HG02840 (cell line): ENCODE results near the gene AAMP.
"Not testable (repeated sequence)": the region's sequence is repeated elsewhere in the genome, so short reads cannot be mapped to it uniquely, and the experiment has no call there.

Experiments
- ATAC-seq: cut with Tn5 transposase; IDR thresholded peaks from one replicate; pipeline ENCODE4 v1.9.1; 2021; ENCODE audit warnings: mild to moderate bottlenecking, moderate library complexity, moderate number of reproducible peaks; ENCODE audit not compliant: unreplicated experiment, low FRiP score

AAMP gene

GRCh38 chr2:218269900-218270720, at the start of gene AAMP, which contains the start of gene PNKD:
Gene AAMP, minus strand, starts transcription at chr2:218270137. Its CDS starts 51 bp downstream, at chr2:218270086.
Gene PNKD, plus strand, starts transcription at chr2:218270519. Its CDS starts 17 bp downstream, at chr2:218270536.
- ATAC-seq, result peak; percentile 89

GRCh38 chr2:218318241-218318640, 48.3 kb upstream of the AAMP start:
- ATAC-seq, result no peak

- ATAC-seq, result no peak
Observed at GRCh38 chr2:218317835-218318234, 47.9 kb upstream of the AAMP start.

- no peak for ATAC-seq
Observed at GRCh38 chr2:218317303-218317630, 47.3 kb upstream of the AAMP start.

- no peak for ATAC-seq
Observed at GRCh38 chr2:218315397-218315796, 45.5 kb upstream of the AAMP start.

- ATAC-seq, result not testable (repeated sequence)
Observed at GRCh38 chr2:218314764-218315163, 44.8 kb upstream of the AAMP start.

GRCh38 chr2:218313356-218313755, 43.4 kb upstream of the AAMP start:
- ATAC-seq, result no peak

GRCh38 chr2:218312267-218312756, 42.4 kb upstream of the AAMP start:
- no peak for ATAC-seq

- not testable (repeated sequence) for ATAC-seq
Observed at GRCh38 chr2:218311541-218312266, 41.8 kb upstream of the AAMP start.

- ATAC-seq, result no peak
Observed at GRCh38 chr2:218310853-218311540, 41.1 kb upstream of the AAMP start.

GRCh38 chr2:218307415-218308090, 37.6 kb upstream of the AAMP start:
- no peak for ATAC-seq

GRCh38 chr2:218306184-218306920, 36.4 kb upstream of the AAMP start:
- no peak for ATAC-seq

GRCh38 chr2:218305383-218305782, 35.4 kb upstream of the AAMP start:
- no peak for ATAC-seq

- no peak for ATAC-seq
Observed at GRCh38 chr2:218301176-218301819, 31.4 kb upstream of the AAMP start.

GRCh38 chr2:218300141-218300540, 30.2 kb upstream of the AAMP start:
- no peak for ATAC-seq

- ATAC-seq, result no peak
Observed at GRCh38 chr2:218298314-218298875, 28.5 kb upstream of the AAMP start.

GRCh38 chr2:218296847-218297246, 26.9 kb upstream of the AAMP start:
- no peak for ATAC-seq

- no peak for ATAC-seq
Observed at GRCh38 chr2:218296200-218296599, 26.3 kb upstream of the AAMP start.

- no peak for ATAC-seq
Observed at GRCh38 chr2:218295029-218295428, 25.1 kb upstream of the AAMP start.
